ENCODE results near the gene ITIH3.

The ITIH3 gene

DNA sequence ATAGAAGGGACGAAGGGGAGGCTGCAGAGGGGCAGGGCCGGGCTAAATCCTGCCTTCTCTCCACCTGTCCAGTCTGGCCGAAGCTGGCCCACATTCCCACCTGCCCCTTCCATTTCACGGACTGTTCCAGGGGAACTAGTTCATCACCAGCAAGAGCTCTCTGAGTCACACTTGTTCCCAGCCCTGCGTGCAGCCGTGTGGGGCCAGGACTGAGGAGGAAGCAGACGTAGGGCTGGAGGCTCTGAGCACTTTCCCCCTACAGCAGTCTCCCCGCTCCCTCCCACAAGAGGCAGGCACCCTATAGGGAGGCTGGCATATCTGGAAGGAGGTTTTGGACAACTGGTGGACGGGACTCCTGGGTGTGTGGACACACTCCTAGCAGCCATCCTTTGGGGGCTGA, 32.8 kb downstream of the ITIH3 start:
- DNase-seq (ENCODE audit: low spot score): peak; percentile 84

DNA sequence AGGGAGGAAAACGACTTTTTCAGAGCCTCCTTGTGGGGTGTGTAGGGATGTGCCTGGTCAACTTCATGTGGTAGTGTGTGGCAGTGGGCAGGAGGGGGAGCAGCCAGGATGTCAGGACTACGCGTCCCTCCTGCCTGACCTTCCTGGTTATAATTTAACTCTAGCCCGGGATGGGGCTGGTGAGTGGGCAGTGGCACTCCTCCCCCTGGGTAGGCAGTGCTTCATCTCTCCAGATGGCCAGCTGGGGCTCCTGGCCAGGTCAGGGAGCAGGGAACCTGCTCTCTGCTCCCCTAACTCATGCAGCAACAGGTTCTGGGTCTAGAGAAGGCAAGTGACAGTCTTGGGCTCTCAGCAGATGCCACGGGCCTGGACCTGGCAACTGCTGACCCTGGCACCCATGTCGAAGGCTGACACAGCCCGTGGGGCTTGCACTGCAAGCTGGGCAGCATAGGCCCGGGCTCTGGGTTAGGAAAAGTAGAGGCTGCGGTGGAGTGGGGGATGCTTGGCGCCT, 33.3 kb downstream of the ITIH3 start:
- peak; percentile 89 for DNase-seq (ENCODE audit: low spot score)

DNA sequence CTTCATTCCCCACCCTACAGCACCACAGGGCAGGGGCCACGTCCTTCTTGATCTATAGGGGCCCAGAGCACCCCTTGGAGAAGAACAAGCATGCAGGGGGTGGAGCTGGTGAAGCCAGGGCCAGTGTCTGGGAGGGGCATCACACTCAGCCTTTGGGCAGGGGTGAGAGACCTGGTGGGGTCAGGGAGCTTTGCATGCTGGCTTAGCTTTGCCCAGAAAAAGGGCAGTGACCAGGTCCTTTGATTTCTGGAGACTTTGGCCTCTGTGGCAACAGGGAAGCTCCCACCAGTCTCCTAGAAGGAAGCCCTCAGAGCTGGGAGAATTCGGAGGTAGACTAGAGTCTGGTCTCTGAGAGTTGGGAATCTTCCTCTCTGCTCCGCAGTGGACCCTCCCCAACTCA, 34.9 kb downstream of the ITIH3 start:
- no peak for DNase-seq (ENCODE audit: low spot score)

DNA sequence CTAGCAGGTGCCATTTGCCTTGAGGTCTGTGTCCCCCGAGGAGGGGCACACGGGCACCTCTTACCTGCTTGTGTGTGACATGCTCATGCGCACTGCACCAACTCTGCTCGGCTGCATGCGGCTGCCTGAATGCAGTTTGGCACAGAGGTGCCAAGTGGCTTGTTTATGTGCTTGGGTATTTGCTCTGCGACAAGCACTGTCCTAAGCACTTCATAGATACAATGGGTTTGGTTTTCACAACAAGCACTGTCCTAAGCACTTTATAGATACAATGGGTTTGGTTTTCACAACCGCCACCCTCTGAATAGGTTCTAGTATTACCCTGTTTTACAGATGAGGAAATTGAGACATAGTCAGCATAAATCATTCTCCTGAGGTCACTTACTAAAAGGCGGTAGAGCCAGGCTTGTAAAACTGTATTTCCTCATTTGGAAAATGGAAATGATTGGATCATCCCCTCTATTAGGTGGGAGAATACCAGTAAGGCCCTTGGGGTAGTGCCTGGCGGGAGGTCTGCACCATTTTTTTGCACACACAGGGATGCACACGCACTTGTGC, 35.4 kb downstream of the ITIH3 start:
- no peak for DNase-seq (ENCODE audit: low spot score)

DNA sequence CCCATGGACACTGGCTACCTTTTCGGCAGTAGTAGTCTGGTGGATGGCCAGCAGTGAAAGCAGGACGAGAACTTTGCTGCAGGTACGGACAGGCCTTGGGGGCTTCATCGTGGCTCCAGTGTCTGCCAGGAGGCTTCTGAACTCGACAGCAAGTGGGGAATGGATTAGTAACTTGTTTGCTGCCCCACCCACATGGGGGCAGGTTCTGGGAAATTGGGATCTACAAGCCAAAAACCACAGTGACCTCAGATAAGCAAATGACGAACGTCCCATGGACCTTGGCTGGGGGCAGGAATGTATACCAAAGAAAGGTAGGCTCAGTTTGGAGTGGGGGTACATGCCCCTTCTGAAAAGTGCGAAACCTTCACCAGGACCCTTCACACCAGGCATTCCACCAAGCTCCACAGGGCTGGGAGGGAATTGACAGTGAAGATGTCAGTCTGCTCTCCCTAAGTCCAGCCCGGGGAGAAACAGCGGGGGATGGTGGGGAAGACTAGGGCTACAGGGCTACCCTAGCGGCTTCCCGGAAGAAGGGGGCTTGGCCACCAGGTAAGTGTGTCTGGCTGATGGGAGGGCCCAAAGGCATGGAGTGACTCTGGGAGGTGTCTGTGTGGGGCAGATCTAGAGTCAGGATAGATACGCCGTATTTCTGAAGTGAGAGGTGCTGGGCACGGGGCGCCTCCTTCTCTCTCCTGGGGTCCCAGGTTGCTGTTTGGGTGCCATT, 36.1 kb downstream of the ITIH3 start, which contains the start of gene ITIH4:
TSS of gene ITIH4 (minus strand) at position 138 of the 724 bp plus-strand sequence. CDS start at position 108, 30 bp downstream.
- DNase-seq (ENCODE audit: low spot score): no peak

DNA sequence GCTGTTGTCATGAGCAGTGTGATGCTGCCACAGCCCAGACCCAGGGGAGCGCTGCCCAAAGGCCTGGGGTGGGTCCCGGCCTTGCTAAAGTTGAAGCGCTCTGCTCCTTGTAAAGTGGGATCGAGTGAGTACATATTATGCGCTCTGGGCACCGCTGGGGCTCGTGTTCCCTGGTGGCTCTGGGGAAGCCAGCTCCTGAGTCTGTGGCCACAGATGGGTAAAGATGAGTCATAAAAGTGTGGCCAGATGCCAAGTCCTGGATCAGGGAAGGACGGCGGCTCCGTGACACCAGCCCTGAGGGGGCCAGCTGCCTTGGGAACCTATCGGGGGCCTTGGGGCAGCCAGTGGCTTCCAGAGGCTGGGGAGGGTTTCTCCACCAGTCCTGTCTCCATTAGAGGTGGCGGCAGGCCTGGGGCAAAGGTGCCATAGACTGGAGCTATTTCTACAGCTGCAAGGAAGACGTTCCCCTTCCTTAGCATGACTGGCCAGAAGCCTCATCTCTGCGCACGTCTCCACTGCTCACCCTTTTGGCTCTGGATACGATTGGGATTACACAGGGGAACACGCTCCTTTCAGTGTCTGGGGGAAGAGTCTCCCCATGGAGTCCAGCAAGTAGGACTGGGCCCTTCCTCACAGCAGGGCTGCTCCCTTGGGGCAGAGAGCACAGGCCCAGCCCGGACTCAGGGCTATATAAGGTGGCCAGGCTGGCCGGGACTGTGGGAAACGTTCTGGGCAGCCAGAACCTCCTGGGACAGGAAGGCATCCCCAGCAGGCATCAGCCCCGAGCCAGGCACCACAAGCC, 37.1 kb downstream of the ITIH3 start:
- peak; percentile 85 for DNase-seq (ENCODE audit: low spot score)

DNA sequence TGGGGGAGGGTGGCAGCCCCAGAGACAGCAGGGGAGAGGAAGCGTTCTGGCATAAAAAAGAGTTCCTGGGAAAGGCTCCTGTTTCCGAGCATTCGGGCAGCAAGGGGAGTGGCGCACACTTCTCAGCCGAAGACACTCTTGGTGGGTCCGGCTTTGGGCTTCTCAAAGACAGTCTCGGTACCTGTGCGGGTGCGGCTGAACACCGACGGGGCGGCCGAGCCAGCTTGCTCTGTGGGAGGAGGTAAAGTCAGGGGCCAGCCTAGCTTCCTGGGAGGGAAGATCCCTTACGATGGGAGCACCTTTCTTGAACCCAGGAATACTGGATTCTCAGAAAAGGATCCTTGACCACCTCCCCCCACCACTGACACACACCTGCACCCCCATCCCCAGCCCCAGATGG, 38.6 kb downstream of the ITIH3 start:
- DNase-seq (ENCODE audit: low spot score): no peak

DNA sequence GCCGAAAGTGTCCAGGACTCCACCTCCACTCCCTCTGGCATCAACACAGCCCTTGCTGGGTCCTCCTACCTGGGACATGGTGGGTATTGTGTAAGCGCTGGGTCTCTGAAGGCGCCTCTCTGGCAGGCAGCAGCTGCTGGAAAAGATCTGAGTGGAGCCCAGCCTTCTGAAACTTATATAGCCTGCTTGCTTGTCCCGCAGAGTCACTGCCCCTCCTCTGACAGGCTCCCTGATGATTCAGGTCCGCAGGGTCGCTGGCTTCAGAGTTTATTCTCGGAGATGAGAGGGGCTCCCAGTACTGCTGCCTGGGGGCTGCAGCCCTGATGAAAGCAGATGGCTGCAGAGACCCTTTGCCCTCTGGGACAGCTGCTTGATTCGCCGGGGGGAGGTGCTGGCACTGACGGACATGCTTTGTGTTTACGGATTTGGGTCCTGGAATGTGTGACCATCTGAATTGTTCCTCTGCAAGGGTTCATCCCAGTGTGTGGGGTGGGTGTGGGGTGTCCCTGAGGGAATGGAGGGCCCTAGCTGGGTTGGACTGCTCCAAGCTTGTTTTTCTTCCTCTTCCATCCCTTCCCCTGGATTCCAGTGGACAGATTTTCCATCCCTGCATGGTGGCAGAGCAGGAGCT, 40.4 kb downstream of the ITIH3 start, which contains the start of gene MUSTN1:
TSS of gene MUSTN1 (minus strand) at position 149 of the 631 bp plus-strand sequence. CDS start at position 78, 71 bp downstream.
- no peak for DNase-seq (ENCODE audit: low spot score)

DNA sequence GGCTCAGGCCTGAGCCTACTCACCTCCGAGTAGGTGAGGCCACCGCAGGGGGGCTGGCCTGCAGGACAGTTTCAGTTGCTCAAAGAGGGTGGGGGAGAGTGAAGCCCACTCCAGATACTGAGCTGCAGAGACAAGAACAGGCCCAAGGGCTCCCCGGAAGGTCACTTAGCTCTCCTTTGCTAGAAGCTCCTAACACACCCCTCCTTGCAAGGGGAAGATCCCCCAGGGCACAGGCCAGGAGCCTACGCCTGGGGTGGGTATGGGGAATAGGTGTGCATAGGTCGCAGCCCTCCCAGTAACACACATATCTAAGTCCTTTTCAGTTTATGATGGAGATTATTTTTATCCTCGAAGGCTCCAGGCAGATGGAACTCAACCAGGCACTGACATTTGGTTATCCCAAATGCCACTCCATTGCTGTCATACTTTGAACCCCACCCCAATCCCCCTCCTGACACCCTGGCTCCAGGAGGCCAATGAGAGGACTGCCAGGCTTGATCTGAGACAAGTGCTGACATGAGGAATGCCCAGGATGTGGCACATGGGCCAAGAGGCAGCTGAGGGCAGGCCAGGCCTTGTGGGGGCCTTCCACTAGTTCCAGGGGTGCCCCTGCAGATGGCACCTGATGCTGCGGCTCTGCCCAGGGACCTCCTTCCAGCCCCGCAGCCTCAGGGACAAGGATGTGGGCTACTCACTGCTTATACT, 41.3 kb downstream of the ITIH3 start:
- no peak for DNase-seq (ENCODE audit: low spot score)

DNA sequence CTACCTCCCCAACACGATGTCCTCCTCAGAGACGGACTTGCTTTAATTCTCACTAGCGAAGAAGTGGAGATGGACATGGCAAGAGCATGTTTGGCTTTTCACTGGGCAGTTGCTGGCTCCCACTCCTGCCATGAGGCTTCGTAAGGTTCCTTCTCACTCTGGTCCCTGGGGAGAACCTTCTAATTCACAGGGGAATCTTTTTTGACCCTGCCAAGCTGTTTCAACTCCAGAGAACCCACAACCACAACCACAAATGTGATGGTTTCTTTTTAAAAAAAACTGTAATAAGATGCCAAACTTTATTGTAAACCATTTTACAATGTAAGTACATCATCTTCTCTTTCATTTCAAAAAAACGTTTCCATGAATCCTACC, 41.9 kb downstream of the ITIH3 start:
- no peak for DNase-seq (ENCODE audit: low spot score)

DNA sequence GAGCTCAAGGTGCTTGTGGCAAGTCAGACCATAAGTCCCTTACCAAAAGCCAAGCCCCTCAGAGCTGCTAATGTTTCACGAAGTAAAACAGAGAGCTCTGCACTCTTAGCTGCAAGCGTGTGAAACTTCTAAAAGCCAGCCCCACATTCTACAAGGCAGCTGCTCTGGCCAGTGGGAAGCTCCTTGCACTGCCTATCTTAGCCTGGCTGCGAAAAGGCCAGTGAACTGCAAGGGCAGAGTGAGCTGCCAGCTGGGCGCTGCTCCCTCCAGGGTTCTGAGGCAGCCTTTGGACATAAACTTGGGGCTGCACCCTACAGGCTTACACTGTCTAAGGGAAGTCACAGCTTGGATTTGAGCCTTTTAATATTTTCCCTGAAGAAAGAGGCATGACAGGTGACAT, 42.4 kb downstream of the ITIH3 start:
- no peak for DNase-seq (ENCODE audit: low spot score)

DNA sequence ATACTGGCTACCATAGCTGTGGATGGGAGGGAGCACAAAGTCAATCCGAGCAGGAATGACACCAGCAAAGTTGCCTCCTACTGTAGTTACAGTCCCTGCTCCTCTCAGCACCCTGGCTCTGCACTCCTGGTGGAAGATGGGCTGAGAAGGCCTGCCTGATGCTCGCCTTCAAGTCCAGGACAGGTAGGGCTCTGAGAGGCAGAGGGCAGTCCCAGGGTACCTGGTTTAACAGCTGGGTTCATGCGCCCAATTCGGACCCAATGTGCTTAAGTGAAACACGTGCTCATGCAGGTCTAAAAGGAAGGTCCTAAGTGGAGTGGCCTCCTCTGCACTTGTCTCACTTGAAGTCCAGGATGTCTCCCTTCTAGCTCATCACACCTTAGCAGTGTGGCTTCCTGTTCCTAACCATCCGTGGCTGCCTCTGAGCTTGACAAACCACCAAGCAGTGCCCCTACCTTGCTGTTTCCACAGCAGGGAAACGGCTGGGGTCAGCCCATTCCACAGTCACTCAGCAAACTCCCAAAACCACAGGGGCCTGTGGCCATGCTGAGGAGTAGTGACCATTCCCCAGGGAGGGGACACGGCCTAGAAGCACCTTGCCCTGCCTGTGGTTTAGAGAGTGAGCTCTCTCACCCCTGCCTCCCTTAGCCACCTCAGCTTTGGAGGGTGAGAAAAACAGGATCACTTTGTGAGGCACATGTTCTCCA, 44.1 kb downstream of the ITIH3 start:
- no peak for DNase-seq (ENCODE audit: low spot score)

DNA sequence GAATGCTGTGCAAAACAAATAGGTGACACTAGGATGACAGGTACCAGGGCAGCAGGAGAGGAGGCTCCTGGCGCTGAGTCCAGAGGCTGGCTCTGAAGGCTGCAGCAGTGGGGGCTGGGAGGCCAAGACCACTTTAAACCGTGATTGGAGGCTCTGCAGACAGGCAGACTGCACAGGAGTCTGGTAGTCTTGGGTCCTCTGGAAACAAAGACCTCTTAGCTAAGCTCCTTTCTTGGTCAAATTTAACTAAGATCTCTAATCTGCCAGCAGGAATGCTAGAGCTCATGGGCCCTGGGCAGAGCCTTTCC, 44.6 kb downstream of the ITIH3 start:
- no peak for DNase-seq (ENCODE audit: low spot score)

DNA sequence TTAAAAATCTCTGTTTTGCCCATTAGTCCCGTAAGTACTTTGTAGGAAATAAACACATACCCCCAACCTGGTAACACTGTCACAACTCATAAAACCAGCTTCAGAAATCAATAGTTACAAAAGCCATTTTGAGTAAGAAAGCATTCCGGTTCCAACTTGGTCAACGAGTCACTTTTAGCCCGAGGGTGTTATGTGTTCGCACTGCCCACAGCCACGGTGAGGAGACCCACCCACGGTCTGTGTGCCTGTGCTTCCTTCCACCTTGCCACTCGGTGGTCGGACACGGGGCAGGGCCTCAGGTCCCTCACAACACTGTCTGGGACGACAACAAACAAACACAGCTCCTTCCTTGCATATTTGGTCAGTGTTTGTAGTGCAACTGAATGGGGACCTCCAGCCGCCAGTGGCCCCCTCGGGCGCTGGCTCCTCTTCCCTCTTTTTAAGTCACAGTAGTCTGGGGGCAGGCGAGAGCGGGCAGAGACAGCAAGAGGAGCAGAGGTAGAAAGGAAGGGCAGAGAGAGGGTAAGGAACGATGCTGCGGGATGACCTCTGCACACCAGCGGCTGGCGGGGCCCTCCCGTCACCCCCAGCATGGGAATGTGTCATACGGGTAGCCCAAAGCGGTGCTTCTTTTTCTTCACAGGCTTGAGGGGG, 45.4 kb downstream of the ITIH3 start:
- no peak for DNase-seq (ENCODE audit: low spot score)

DNA sequence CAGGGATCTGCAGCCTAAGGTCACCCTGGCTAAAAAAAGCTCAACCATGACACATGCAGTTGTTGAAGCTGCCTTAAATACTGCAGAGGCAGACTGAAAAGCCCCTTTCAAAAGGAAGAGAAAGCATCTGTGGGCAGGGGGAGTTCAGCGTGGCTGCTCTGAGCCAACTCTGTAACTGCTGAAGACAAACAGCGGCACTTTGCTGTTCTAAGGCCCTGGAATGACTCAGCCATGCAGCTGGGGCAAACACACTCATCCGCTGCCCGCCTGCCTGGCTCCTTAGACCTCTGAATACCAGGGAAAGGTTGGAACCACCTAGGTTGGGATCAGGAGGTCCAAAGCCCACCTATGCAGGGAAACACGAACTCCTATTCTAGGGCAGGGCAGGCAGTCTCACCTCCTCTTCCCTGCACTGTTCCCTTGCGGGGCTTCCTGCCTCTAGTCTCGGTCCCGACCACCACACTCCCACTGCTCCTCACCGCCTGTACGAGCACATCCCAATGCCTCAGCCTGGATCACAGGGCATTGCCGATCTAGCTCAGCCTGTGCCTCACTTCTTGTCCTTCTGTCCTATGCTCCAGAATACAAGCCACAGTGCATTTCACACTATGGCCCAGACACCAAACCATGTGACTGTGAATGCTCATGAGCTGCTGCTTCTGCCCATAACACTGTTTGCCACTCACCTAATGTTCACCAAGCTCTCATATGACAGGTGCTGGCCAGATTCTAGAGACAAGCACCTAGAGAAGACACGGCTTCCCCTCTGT, 46.8 kb downstream of the ITIH3 start:
- DNase-seq (ENCODE audit: low spot score): no peak

DNA sequence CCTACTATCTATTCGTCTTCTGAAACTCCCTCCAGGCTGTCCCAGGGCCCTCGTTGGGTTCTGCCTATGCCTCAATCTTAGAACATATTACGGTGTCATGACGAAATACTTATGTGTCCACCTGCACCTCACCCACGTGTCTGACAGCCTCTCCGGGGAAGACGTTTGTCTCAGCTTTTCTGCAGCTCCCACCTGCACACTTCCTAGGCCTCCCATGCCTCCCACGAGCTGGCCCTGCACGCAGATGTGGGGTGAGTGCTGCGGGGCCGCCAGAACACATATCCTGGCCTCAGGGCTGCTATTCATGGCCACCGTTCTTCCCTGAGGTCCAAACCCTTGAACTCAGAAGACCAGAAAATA, 47.4 kb downstream of the ITIH3 start:
- DNase-seq (ENCODE audit: low spot score): no peak

DNA sequence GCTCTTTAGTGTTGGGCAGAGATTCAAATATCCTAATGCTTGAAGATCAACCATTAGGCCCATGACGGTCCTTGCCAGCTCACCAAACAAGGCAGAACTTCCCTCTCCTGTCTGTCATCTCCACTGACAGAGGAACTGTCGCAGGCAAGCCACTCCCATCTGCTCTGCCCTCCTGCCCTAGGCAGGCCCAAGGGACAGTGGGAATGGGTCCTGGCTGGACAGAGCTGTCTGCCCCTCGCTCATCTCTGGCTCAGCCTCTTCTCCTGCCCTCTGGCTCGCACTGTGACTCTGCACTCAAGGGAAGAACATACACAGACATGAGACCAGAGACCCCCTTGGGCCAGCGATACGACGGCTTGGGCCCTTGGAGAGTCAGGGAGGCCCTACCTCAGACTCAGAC, 47.8 kb downstream of the ITIH3 start:
- DNase-seq (ENCODE audit: low spot score): no peak

DNA sequence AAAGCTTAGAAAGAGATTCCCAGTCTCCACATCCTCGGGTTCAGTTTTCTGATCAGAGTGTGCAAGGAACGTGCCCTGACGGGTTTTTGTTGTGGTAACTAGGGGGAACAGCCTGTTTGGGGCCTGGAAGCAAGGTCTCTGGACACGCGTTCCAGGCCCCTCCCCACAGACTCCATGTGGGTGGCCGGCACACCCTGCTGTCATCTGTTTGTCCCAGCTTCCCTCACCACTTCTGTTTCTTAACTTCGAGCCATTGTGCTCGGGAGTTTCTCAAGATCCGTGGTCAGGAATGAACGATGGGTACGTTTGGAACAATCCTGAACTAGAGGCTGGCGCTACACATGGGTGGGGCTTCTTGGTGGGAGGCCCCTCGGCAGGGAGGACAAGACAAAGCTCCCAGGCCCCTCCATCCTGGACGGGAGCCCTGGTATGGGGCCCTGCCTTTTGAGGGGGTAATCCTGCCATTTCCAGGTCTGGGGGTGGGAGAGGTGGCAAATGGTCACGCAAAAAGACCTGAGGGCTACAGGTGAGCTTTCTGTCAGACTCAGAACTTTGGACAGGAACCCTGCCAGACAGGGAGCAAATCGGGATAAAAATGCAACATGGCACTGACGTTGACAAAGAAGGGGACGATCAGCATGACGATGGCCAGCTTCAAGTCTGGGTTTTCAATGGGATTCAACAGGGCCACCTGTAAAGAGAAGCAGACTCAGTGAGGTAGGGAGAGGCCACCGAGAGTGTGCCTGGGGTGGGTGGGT, 48.7 kb downstream of the ITIH3 start:
- DNase-seq (ENCODE audit: low spot score): no peak

DNA sequence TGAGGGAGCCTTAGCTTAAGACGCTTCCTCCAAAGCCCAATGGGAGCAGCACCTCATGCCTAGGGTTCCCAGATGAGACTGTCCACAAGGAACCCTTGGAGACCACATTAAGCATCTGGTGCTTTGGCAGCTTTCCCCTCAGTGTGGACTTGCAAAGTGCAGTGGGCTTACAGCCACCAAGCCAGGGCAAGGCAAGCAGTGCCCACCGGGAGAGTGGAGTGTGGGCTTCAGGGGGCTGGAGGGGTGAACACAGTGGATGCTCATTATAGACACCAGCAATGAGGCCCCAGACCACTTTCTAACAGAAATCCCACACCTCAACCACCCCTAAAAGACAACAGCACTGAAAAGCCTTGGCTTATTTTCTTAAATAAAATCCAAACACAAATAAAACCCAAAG, 49.3 kb downstream of the ITIH3 start:
- no peak for DNase-seq (ENCODE audit: low spot score)

Measured in kidney tubule cell (primary cell).